GM18909 (cell line): ENCODE measurements around the gene ZNF622.
"Not testable (repeated sequence)": the region's sequence is repeated elsewhere in the genome, so short reads cannot be mapped to it uniquely, and the experiment has no call there.

Experiments used
- ATAC-seq: cut with Tn5 transposase; IDR thresholded peaks from one replicate; pipeline ENCODE4 v1.9.1; 2021; ENCODE audit warnings: mild to moderate bottlenecking; ENCODE audit not compliant: unreplicated experiment, poor library complexity

Gene ZNF622

GRCh38 chr5:16437977-16438376, 27.6 kb downstream of the ZNF622 start:
- no peak for ATAC-seq

GRCh38 chr5:16436065-16436682, 29.4 kb downstream of the ZNF622 start:
- ATAC-seq, result not testable (repeated sequence)

- ATAC-seq, result no peak
Measured at GRCh38 chr5:16431490-16431889, 34.1 kb downstream of the ZNF622 start.

- no peak for ATAC-seq
Measured at GRCh38 chr5:16430349-16431089, 35.1 kb downstream of the ZNF622 start.

- ATAC-seq, result no peak
Measured at GRCh38 chr5:16428359-16428758, 37.2 kb downstream of the ZNF622 start.

- ATAC-seq, result no peak
Measured at GRCh38 chr5:16427587-16427986, 38.0 kb downstream of the ZNF622 start.

- no peak for ATAC-seq
Measured at GRCh38 chr5:16418471-16418922, 47.1 kb downstream of the ZNF622 start.

- ATAC-seq, result no peak
Measured at GRCh38 chr5:16417398-16418074, 48.1 kb downstream of the ZNF622 start.

GRCh38 chr5:16414861-16415260, 50.7 kb downstream of the ZNF622 start:
- no peak for ATAC-seq

GRCh38 chr5:16413166-16413860, 52.3 kb downstream of the ZNF622 start:
- ATAC-seq, result no peak

- no peak for ATAC-seq
Measured at GRCh38 chr5:16412556-16412955, 53.0 kb downstream of the ZNF622 start.

GRCh38 chr5:16411741-16412455, 53.7 kb downstream of the ZNF622 start:
- ATAC-seq, result no peak

GRCh38 chr5:16411235-16411634, 54.4 kb downstream of the ZNF622 start:
- no peak for ATAC-seq

GRCh38 chr5:16410338-16410737, 55.3 kb downstream of the ZNF622 start:
- ATAC-seq, result no peak

- ATAC-seq, result no peak
Measured at GRCh38 chr5:16406630-16407029, 59.0 kb downstream of the ZNF622 start.

- ATAC-seq, result no peak
Measured at GRCh38 chr5:16406023-16406422, 59.6 kb downstream of the ZNF622 start.
